Keratinocyte (primary cell): Measurements from ENCODE around the gene ZNF544. TPM values are rescaled to one million over a fixed set of nuclear protein-coding genes. Genes with fewer than 3 reads are reported as not detected.
"Not testable (repeated sequence)": the region's sequence is repeated elsewhere in the genome, so short reads cannot be mapped to it uniquely, and the experiment has no call there.

Experiments
- DNase-seq: peaks from one replicate; pipeline ENCODE4 v3.0.0-alpha.2; 2011; ENCODE audit warnings: low read depth, missing footprints, low spot score
- FAIRE-seq: peaks from 2 replicates; lab custom pipeline; 2011; peaks lifted over from hg19 to GRCh38; lab: Jason Lieb, UNC
- H2AFZ ChIP-seq: 2 replicates; pipeline ENCODE4 v1.6.0; 2012; ENCODE audit warnings: low read length, control low read depth, inconsistent platforms; ENCODE audit not compliant: control insufficient read depth
- H3K27ac ChIP-seq: 2 replicates; pipeline ENCODE4 v1.5.1; 2011; ENCODE audit warnings: low read length; ENCODE audit not compliant: control insufficient read depth, insufficient read depth
- H3K27me3 ChIP-seq: 3 replicates; pipeline ENCODE4 v1.6.0; 2011; ENCODE audit warnings: low read length; ENCODE audit not compliant: control insufficient read depth, insufficient read depth; ENCODE audit errors: extremely low read depth
- H3K36me3 ChIP-seq, 2 experiments: 2 replicates in 1 of 2; 3 replicates in 1 of 2; pipeline ENCODE4 v1.5.1; 2011; ENCODE audit warnings: low read length in 2 of 2, mild to moderate bottlenecking in 1 of 2; ENCODE audit not compliant: control insufficient read depth in 2 of 2, insufficient read depth in 2 of 2; ENCODE audit errors: extremely low read depth in 1 of 2
- H3K4me1 ChIP-seq: 3 replicates; pipeline ENCODE4 v1.5.1; 2011; ENCODE audit warnings: low read length; ENCODE audit not compliant: control insufficient read depth, insufficient read depth; ENCODE audit errors: extremely low read depth
- H3K4me2 ChIP-seq: 3 replicates; pipeline ENCODE4 v1.6.0; 2011; ENCODE audit warnings: low read depth, low read length; ENCODE audit not compliant: control insufficient read depth, insufficient read depth; ENCODE audit errors: extremely low read depth
- H3K4me3 ChIP-seq, 3 experiments: fragments of 200-600 bp in 1 of 3; sonication (generic) in 1 of 3; 2 replicates in 2 of 3; 3 replicates in 1 of 3; pipeline ENCODE4 v1.5.1; 2011 to 2016; ENCODE audit warnings: low read length in 3 of 3, mild to moderate bottlenecking in 3 of 3, control low read depth in 2 of 3, inconsistent platforms in 1 of 3, low read depth in 1 of 3, mixed read lengths in 1 of 3, mixed run types in 1 of 3, moderate library complexity in 1 of 3; ENCODE audit not compliant: control insufficient read depth in 2 of 3, insufficient read depth in 2 of 3; ENCODE audit errors: extremely low read depth in 1 of 3
- H3K79me2 ChIP-seq: 2 replicates; pipeline ENCODE4 v1.6.0; 2012; ENCODE audit warnings: low read length; ENCODE audit not compliant: control insufficient read depth, insufficient read depth
- H3K9ac ChIP-seq: 3 replicates; pipeline ENCODE4 v1.6.0; 2011; ENCODE audit warnings: low read length; ENCODE audit not compliant: control insufficient read depth, insufficient read depth; ENCODE audit errors: extremely low read depth
- H3K9me1 ChIP-seq: 3 replicates; pipeline ENCODE4 v1.6.0; 2011; ENCODE audit warnings: low read length; ENCODE audit not compliant: control insufficient read depth, insufficient read depth; ENCODE audit errors: extremely low read depth
- H3K9me3 ChIP-seq: 2 replicates; pipeline ENCODE4 v1.5.1; 2012; ENCODE audit warnings: low read depth, low read length; ENCODE audit not compliant: control insufficient read depth
- H4K20me1 ChIP-seq: 3 replicates; pipeline ENCODE4 v1.6.0; 2011; ENCODE audit warnings: low read length; ENCODE audit not compliant: control insufficient read depth, insufficient read depth; ENCODE audit errors: extremely low read depth
- CTCF ChIP-seq, 3 experiments: IDR thresholded peaks in 1 of 3; conservative IDR thresholded peaks in 1 of 3; optimal IDR thresholded peaks in 1 of 3; 2 replicates in 2 of 3; 3 replicates in 1 of 3; pipeline versions ENCODE3 to v1.5.1; 2011; ENCODE audit warnings: low read length in 3 of 3, mild to moderate bottlenecking in 3 of 3, moderate library complexity in 2 of 3, control low read depth in 1 of 3, inconsistent platforms in 1 of 3; ENCODE audit not compliant: insufficient read depth in 2 of 3; ENCODE audit errors: extremely low read depth in 1 of 3
- EZH2 ChIP-seq: IDR thresholded peaks from one replicate; pipeline ENCODE4 v1.6.1; 2012; ENCODE audit warnings: inconsistent platforms, mild to moderate bottlenecking, low read length, moderate library complexity
- dilution Hi-C: fragments of 300-500 bp; cut with MboI; formaldehyde crosslinking; loops from one replicate; pipeline ENCODE4 v1.7.0; 2020; ENCODE audit warnings: low sequenced_read_pairs; ENCODE audit not compliant: extremely low pct_ligation_motif_present
- polyA plus RNA-seq, 5 experiments: library from polyadenylated mRNA; depleted of rRNA in 3 of 5; stranded (reverse) in 3 of 5; stranded (forward) in 1 of 5; unstranded in 1 of 5; fragments of >200 nt; gene quantifications; 1 replicate in 1 of 5; 2 replicates in 3 of 5; 3 replicates in 1 of 5; pipeline versions ENCODE4 v1.2.1 to v1.2.3, GENCODE V29; 2011 to 2012; ENCODE audit warnings: missing spikeins in 2 of 5, low read depth in 1 of 5, low replicate concordance in 1 of 5

ZNF544 gene
- polyA plus RNA-seq, 1 donor (not counting 4 experiments of a cell fraction or from before 2014, with no cell fraction given) = 30.9 TPM

- H3K9me3 ChIP-seq, FAIRE-seq: not testable (repeated sequence)
- peaks cover 23 to 36% of the 10 kb centered on the region in 2 experiments for H3K36me3 ChIP-seq
These were observed 82.0 kb downstream of the ZNF544 start for GRCh38 chr19:58310685-58311084.

GRCh38 chr19:58311345-58311865, 82.7 kb downstream of the ZNF544 start:
- Histone ChIP-seq H3K79me2 (peaks cover 21% of the 10 kb centered on the region), H2AFZ (no peak overlapping the region), H3K9ac (no peak overlapping the region), H4K20me1 (peaks cover 4% of the 10 kb centered on the region), H3K9me3 (no peaks in the 10 kb centered on the region), H3K27me3 (no peaks in the 10 kb centered on the region), H3K36me3 (peaks cover 26 to 38% of the 10 kb centered on the region in 2 experiments), H3K27ac (no peak overlapping the region), H3K4me2 (no peak overlapping the region), H3K9me1 (no peaks in the 10 kb centered on the region), H3K4me1 (peaks cover 1% of the 10 kb centered on the region), H3K4me3 (no peak overlapping the region)
- FAIRE-seq (no peak), DNase-seq (no peak)
- dilution Hi-C loops = no loop called here
- no peak for TF ChIP-seq CTCF (optimal IDR thresholded peaks at IDR 0.05 in 1 of 3, IDR thresholded peaks at IDR 0.05 in 1 of 3, conservative IDR thresholded peaks at IDR 0.05 in 1 of 3; ENCODE audit: extremely low read depth in 1 of 3, insufficient read depth in 2 of 3, low read length in 3 of 3)
- TF ChIP-seq EZH2 = no peak

More at GRCh38 chr19:58310685-58311084, 82.0 kb downstream of the ZNF544 start:
- H3K4me2 ChIP-seq, DNase-seq, H3K9me1 ChIP-seq, H3K9ac ChIP-seq, H2AFZ ChIP-seq, dilution Hi-C loops, H3K27me3 ChIP-seq, H4K20me1 ChIP-seq, H3K4me3 ChIP-seq, H3K4me1 ChIP-seq, H3K27ac ChIP-seq: not testable (repeated sequence)
- TF ChIP-seq CTCF (optimal IDR thresholded peaks at IDR 0.05 in 1 of 3, IDR thresholded peaks at IDR 0.05 in 1 of 3, conservative IDR thresholded peaks at IDR 0.05 in 1 of 3; ENCODE audit: extremely low read depth in 1 of 3, insufficient read depth in 2 of 3, low read length in 3 of 3) = peak in 1 of 3 experiments; percentile 15
- H3K79me2 ChIP-seq = peaks cover 28% of the 10 kb centered on the region

Other genes with a start within 250 kb of the ZNF544 start
- 2.8 to 3.5 TPM (median 3.5 TPM) in 3 replicates for gene ZNF606, start 226.1 kb upstream of the ZNF544 start, polyA plus RNA-seq
- gene ZSCAN1, start 194.9 kb upstream of the ZNF544 start, polyA plus RNA-seq = not detected in 3 replicates
- gene ZNF135, start 169.6 kb upstream of the ZNF544 start, polyA plus RNA-seq = 2.7 to 6.7 TPM (median 3.4 TPM) in 3 replicates
- gene ZSCAN18, start 130.7 kb upstream of the ZNF544 start, polyA plus RNA-seq = 13.5 to 24.6 TPM (median 16.1 TPM) in 3 replicates
- 6.9 to 8.5 TPM (median 8.4 TPM) in 3 replicates for gene ZNF329, start 78.1 kb upstream of the ZNF544 start, polyA plus RNA-seq
- gene ZNF274, start 45.9 kb upstream of the ZNF544 start, polyA plus RNA-seq = 25.0 to 31.2 TPM (median 25.9 TPM) in 3 replicates
- gene ZNF8, start 50.0 kb downstream of the ZNF544 start, polyA plus RNA-seq = 2.5 to 2.8 TPM (median 2.7 TPM) in 3 replicates
- 42.5 to 48.6 TPM (median 44.8 TPM) in 3 replicates for gene ERVK3-1, start 76.5 kb downstream of the ZNF544 start, polyA plus RNA-seq
- gene ZSCAN22, start 98.1 kb downstream of the ZNF544 start, polyA plus RNA-seq = 2.5 to 3.4 TPM (median 2.8 TPM) in 3 replicates
- gene A1BG, start 124.6 kb downstream of the ZNF544 start, polyA plus RNA-seq = 1.4 to 2.5 TPM (median 1.8 TPM) in 3 replicates
- 0.29 to 0.72 TPM (median 0.32 TPM) in 3 replicates for gene ZNF497, start 133.8 kb downstream of the ZNF544 start, polyA plus RNA-seq
- gene ZNF837, start 152.1 kb downstream of the ZNF544 start, polyA plus RNA-seq = 0.29 to 1.0 TPM (median 0.39 TPM) in 3 replicates
- gene RPS5, start 158.4 kb downstream of the ZNF544 start, polyA plus RNA-seq = 1,865 to 3,107 TPM (median 2,056 TPM) in 3 replicates
- gene RNF225, start 166.7 kb downstream of the ZNF544 start, polyA plus RNA-seq = 0.06 TPM in 1 of 3 replicates, not detected in the others
- 12.2 to 15.5 TPM (median 12.9 TPM) in 3 replicates for gene ZNF584, start 179.7 kb downstream of the ZNF544 start, polyA plus RNA-seq
- gene ZNF132, start 211.2 kb downstream of the ZNF544 start, polyA plus RNA-seq = 1.5 to 2.1 TPM (median 1.6 TPM) in 3 replicates
- 2.0 to 3.5 TPM (median 2.5 TPM) in 3 replicates for gene ZNF324B, start 222.7 kb downstream of the ZNF544 start, polyA plus RNA-seq
- 5.0 to 10.8 TPM (median 6.6 TPM) in 3 replicates for gene ZNF324, start 238.2 kb downstream of the ZNF544 start, polyA plus RNA-seq
- gene ZNF446, start 247.4 kb downstream of the ZNF544 start, polyA plus RNA-seq = 2.1 to 4.7 TPM (median 2.7 TPM) in 3 replicates